Measurements from ENCODE around the gene CAMK1D.

- TF ChIP-seq CTCF (IDR thresholded peaks at IDR 0.05; ENCODE audit: poor library complexity) (no peak), EZH2 (IDR thresholded peaks at IDR 0.05; ENCODE audit: borderline replicate concordance) (no peak), EZH2phosphoT487 (IDR thresholded peaks at IDR 0.05; ENCODE audit: low read depth, severe bottlenecking, unreplicated experiment) (no peak)
Observed at GRCh38 chr10:12589291-12589690, 239.9 kb downstream of the CAMK1D start.

Measured in hepatocyte (in vitro differentiated cells).